Activated naive CD4-positive, alpha-beta T cell treated with anti-CD3 and anti-CD28 coated beads for 36 hours (primary cell): ENCODE results near the gene FOXJ1. TPM values are rescaled to one million over a fixed set of nuclear protein-coding genes. Genes with fewer than 3 reads are reported as not detected.
A peak's percentile ranks its signal among the peaks of the same experiment; 100 is the strongest.

Experiments used
- CTCF ChIA-PET: fragments of 350-600 bp; sonication (Branson Sonifier 250); formaldehyde crosslinking; loops from one replicate; lab custom pipeline; 2021; ENCODE audit warnings: antibody characterized with exemption; lab: Charles Lee
- DNase-seq: peaks from one replicate; pipeline ENCODE4 v3.0.0-alpha.2; 2020
- H3K27ac Mint-ChIP-seq: one replicate; pipeline ENCODE4 v1.8.0; 2021; ENCODE audit warnings: mild to moderate bottlenecking, mixed read lengths
- H3K27me3 Mint-ChIP-seq: one replicate; pipeline ENCODE4 v1.8.0; 2021; ENCODE audit warnings: low read depth, mixed read lengths
- H3K36me3 Mint-ChIP-seq: one replicate; pipeline ENCODE4 v1.8.0; 2021; ENCODE audit warnings: low read depth, mixed read lengths
- H3K4me1 Mint-ChIP-seq: one replicate; pipeline ENCODE4 v1.8.0; 2021; ENCODE audit warnings: low read depth, mixed read lengths
- H3K4me3 Mint-ChIP-seq: one replicate; pipeline ENCODE4 v1.8.0; 2021; ENCODE audit warnings: mild to moderate bottlenecking, moderate library complexity, mixed read lengths
- H3K9me3 Mint-ChIP-seq: one replicate; pipeline ENCODE4 v1.8.0; 2021; ENCODE audit warnings: mixed read lengths
- intact Hi-C: fragments of 100-400 bp; cut with micrococcal nuclease; formaldehyde crosslinking; loops from one replicate; pipeline ENCODE4 v1.15.1; 2023
- total RNA-seq, 2 experiments: library from RNA; stranded (reverse); gene quantifications; one replicate each; pipeline ENCODE4 v1.2.3, GENCODE V29; 2021

FOXJ1 gene
- total RNA-seq, 2 experiments from 2014 or later, result 0.60 to 0.84 TPM

DNA sequence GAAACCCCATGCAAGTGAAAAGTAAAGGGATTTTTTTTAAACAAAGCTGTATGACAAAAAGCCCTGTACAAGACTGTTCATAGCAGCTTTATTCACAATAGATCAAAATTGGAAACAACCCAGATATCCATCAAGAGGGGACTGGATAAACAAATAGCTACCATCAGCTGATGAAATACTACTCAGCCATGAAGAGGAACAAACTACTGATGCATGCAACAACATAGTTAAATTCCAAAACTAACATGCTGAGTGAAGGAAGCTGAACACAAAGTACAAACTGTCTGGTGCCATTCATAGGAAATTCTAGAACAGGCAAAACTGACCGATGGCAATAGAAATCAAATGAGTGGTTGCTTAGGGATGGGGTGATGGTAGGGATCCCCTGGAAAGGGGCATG lies 15.1 kb downstream of the FOXJ1 start:
- no peak overlapping the region for H3K27ac Mint-ChIP-seq
- H3K4me1 Mint-ChIP-seq, result peaks cover 25% of the 10 kb centered on the region
- no peak for DNase-seq
- CTCF ChIA-PET, result interaction anchor here (0.7 to 14.8 kb wide), 10 partner anchors 9 to 173 kb away, joined by 3 to 243 read pairs (median 4); no protein-coding TSS in a partner anchor
- intact Hi-C loops, result no loop called here
- H3K36me3 Mint-ChIP-seq, result no peaks in the 10 kb centered on the region
- H3K9me3 Mint-ChIP-seq, result no peaks in the 10 kb centered on the region
- H3K4me3 Mint-ChIP-seq, result no peak overlapping the region
- no peaks in the 10 kb centered on the region for H3K27me3 Mint-ChIP-seq

DNA sequence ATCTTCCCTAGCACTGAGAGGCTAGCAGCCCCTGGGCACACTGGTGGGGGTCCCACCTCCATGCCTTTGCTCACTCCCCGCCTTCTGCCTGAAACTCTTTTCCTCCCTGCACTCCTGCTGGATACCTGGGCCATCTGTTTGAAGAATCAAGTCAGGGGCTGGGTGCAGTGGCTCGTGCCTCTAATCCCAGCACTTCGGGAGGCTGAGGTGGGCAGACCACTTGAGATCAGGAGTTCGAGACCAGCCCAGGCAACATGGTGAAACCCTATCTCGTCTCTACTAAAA lies 15.7 kb downstream of the FOXJ1 start:
- no peaks in the 10 kb centered on the region for H3K36me3 Mint-ChIP-seq
- intact Hi-C loops, result no loop called here
- H3K4me1 Mint-ChIP-seq, result peaks cover 25% of the 10 kb centered on the region
- H3K27me3 Mint-ChIP-seq, result no peaks in the 10 kb centered on the region
- H3K4me3 Mint-ChIP-seq, result no peak overlapping the region
- no peak overlapping the region for H3K27ac Mint-ChIP-seq
- no peaks in the 10 kb centered on the region for H3K9me3 Mint-ChIP-seq
- DNase-seq, result no peak
- CTCF ChIA-PET, result interaction anchor here (0.7 to 14.8 kb wide), 7 partner anchors 9 to 155 kb away, joined by 3 to 243 read pairs (median 4); no protein-coding TSS in a partner anchor

DNA sequence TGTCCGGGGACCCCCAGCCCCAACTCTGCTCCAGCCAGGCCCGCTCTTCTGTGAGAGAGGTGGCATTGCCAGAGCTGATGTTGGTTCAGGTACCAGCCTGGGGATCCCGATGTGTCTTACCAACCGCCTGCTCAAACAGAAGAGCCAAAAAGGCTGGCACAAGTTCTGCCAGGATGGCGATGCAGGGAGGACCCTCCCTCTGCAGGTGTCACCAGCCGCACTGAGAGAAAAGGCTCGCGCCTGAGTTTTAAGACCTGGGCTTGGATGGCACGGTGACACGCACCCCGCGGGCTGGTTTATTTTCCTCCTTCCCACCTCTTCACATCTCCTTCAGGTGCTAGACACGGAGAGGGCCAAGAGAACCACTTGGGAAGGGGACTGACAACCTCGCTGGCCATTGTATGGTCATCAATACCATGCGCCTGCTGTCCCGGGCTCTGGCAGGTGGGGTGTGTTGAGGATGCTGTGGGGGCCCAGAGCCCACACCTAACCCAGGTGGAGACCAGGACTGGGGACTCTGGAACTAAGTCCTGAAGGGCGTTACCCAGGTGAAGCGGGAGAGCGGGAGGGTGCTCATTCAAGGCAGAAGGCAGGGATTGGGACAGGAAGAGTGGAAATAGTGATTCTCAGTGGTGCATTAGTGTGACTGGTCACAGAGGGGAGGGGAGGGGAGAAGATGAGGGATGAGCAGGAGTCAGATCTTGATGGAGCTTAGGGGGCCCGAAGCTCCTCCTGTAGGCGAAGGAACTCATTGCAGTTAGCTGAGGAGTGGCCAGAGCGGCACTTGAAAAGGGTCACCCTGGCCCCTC lies 16.3 kb downstream of the FOXJ1 start:
- Mint-ChIP-seq H3K27ac (peak overlapping the region; percentile 20), H3K36me3 (no peaks in the 10 kb centered on the region), H3K27me3 (no peaks in the 10 kb centered on the region), H3K4me1 (peaks cover 25% of the 10 kb centered on the region), H3K9me3 (no peaks in the 10 kb centered on the region), H3K4me3 (no peak overlapping the region)
- peak; percentile 23 for DNase-seq
- intact Hi-C loops, result no loop called here
- CTCF ChIA-PET, result interaction anchor here (0.7 to 14.8 kb wide), 13 partner anchors 8 to 155 kb away, joined by 3 to 243 read pairs (median 4); partner anchors contain the start of gene FOXJ1

DNA sequence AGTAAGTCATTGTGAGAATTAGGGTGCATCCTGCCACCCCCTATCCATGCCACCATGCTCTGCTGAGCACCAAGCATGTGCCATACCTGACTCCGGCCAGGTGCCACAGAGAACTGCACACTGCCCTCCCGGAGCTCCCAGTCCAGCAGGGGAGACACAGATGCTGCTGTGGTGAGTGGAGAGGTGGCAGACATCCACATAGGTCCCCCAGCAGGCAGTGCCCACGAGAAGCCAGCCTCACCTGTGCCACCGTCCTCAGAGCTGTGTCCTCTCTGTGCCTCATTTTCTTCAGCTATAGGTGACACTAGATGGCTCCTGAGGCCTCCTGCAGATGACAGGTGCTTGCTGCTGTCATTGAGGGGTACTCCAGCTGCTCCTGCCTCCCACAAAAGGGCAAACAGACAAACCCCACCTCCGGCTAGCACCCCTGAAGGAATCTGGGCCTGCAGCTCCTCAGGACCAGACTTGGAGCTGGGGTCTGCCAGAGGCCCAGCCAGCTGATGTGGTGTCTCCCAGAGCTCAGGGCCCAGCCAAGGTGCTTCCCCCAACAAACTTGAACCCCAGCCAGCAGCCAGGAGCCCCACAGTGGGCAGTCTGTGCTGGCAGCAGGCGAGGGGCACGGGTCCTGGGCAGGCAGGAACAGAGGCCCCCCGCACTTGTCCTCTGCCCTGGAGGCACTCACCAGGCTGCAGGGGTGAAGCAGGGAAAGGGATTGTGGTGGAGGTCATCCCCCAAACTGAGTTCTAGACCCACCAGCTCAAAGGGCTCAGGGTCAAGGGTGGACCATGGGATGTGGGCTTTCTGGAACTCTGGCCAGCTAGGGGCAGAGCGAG lies 17.1 kb downstream of the FOXJ1 start:
- Mint-ChIP-seq H3K4me3 (no peak overlapping the region), H3K36me3 (no peaks in the 10 kb centered on the region), H3K27ac (peak overlapping the region; percentile 59), H3K27me3 (no peaks in the 10 kb centered on the region), H3K9me3 (no peaks in the 10 kb centered on the region), H3K4me1 (peaks cover 25% of the 10 kb centered on the region)
- intact Hi-C loops, result no loop called here
- CTCF ChIA-PET, result interaction anchor here (0.7 to 14.8 kb wide), 12 partner anchors 17 to 175 kb away, joined by 3 to 243 read pairs (median 4); partner anchors contain the start of gene FOXJ1
- peak; percentile 49 for DNase-seq

DNA sequence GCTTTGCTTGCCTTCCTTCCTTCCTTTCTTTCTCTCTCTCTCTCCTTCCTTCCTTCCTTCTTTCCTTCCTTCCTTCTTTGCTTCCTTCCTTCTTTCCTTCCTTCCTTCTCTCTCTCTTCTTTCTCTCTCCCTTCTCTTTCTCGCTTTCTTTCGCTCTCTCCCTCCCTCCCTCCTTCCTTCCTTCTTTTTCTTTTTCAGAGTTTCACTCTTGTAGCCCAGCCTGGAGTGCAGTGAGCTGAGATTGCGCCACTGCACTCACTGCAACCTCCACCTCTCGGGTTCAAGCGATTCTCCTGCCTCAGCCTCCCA lies 17.9 kb downstream of the FOXJ1 start:
- Mint-ChIP-seq H3K9me3 (no peaks in the 10 kb centered on the region), H3K36me3 (no peaks in the 10 kb centered on the region), H3K4me1 (peaks cover 25% of the 10 kb centered on the region), H3K4me3 (no peak overlapping the region), H3K27me3 (no peaks in the 10 kb centered on the region), H3K27ac (peak overlapping the region; percentile 9)
- no peak for DNase-seq
- CTCF ChIA-PET, result interaction anchor here (0.6 to 14.8 kb wide), 9 partner anchors 20 to 176 kb away, joined by 3 to 243 read pairs (median 5); no protein-coding TSS in a partner anchor
- intact Hi-C loops, result no loop called here

DNA sequence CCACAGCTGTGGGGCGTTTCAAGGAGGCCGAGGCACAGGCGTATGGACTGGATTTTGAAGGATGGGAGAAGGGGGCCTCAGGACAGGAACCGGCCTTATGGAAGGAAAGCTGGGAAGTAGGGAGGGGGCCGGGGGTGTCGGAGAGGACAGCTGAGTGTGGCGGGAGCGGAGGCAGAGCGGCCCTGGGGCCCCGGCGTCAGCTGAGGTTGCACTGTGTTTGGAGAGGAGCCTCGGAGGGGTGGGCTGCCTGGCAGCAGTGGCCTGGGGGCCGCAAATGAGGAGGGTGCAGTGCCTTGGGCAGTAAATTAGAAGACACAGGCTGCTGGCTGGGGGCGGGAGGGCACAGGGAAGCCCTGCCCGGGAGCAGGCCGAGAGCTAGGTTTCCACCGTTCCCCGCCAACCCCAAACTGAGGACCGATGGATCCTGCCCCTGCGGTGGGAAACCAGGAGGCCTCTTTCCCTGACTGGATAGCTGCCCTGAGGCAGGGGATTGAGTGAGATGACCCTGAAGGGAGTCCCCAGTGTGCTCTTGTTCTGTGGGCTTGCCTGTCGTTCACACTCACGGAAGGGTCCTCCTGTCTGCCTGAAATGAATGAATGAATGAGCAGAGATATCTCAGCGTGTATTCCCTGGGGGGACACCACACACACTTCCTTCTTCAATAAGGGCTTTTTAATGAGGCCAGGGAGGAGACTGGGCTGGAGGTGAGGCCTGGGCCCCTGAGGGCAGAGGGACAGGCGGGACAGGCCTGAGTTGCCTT lies 18.4 kb downstream of the FOXJ1 start:
- CTCF ChIA-PET, result interaction anchor here (0.6 to 14.8 kb wide), 14 partner anchors 18 to 364 kb away, joined by 3 to 243 read pairs (median 4); partner anchors contain the start of genes EXOC7 and FOXJ1
- intact Hi-C loops, result no loop called here
- H3K9me3 Mint-ChIP-seq, result no peaks in the 10 kb centered on the region
- no peaks in the 10 kb centered on the region for H3K27me3 Mint-ChIP-seq
- H3K36me3 Mint-ChIP-seq, result no peaks in the 10 kb centered on the region
- peaks cover 25% of the 10 kb centered on the region for H3K4me1 Mint-ChIP-seq
- peak overlapping the region; percentile 80 for H3K27ac Mint-ChIP-seq
- DNase-seq, result no peak
- peak overlapping the region; percentile 21 for H3K4me3 Mint-ChIP-seq

DNA sequence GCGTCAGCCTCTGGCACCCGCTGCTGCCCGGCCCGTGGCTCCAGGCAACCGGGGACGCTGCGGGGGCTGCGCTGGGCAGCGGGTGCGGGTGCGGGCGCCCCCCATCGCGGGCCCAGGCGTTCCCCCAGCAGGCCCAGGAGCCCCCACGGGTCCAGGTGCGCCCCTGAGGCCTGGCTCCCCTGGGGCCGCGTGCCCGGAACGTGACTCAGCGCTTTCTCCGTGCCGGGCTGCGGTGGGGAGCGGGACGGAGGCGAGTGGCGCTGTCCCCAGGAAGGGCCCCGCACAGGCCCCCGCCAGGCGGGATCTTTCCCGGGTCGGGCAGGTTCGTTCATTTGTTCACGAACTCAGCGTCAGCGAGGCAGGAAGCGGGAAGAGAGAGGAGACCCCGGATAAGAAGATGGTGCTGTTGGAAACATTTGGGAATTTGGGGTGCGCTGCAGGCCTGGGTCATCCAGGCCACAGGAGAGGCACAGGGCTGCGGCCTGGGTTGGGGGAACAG lies 19.1 kb downstream of the FOXJ1 start:
- intact Hi-C loops, result loop anchor here (1.0 kb wide), 3 partner anchors 60 to 177 kb away; no protein-coding TSS in a partner anchor
- H3K27ac Mint-ChIP-seq, result peak overlapping the region; percentile 80
- H3K36me3 Mint-ChIP-seq, result no peaks in the 10 kb centered on the region
- no peaks in the 10 kb centered on the region for H3K9me3 Mint-ChIP-seq
- DNase-seq, result peak; percentile 39
- CTCF ChIA-PET, result interaction anchor here (0.6 to 14.8 kb wide), 16 partner anchors 19 to 365 kb away, joined by 3 to 243 read pairs (median 5); partner anchors contain the start of genes EXOC7 and FOXJ1
- H3K4me1 Mint-ChIP-seq, result peaks cover 19% of the 10 kb centered on the region
- H3K4me3 Mint-ChIP-seq, result peak overlapping the region; percentile 21
- no peaks in the 10 kb centered on the region for H3K27me3 Mint-ChIP-seq

DNA sequence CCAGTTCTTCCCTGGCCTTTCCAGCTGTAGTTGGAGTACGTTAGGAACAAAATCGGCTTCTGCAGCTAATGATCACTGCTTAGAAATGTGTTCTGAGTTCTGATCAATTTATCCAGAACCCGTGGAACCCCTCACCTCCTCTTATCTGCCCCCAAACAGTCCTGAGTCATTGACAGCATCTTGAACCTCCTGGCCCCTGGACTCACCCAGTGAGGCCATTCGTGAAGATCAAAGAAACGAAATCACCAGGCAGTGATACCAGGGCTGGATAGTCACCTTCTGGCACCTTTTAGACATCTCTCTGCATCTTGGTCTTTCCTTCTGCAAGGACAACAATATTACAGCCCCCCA lies 20.4 kb downstream of the FOXJ1 start:
- H3K27me3 Mint-ChIP-seq, result no peaks in the 10 kb centered on the region
- intact Hi-C loops, result loop anchor here (1.0 kb wide), 3 partner anchors 62 to 179 kb away; no protein-coding TSS in a partner anchor
- DNase-seq, result no peak
- no peak overlapping the region for H3K27ac Mint-ChIP-seq
- CTCF ChIA-PET, result interaction anchor here (0.8 to 14.8 kb wide), 13 partner anchors 13 to 278 kb away, joined by 3 to 243 read pairs (median 5); no protein-coding TSS in a partner anchor
- no peaks in the 10 kb centered on the region for H3K9me3 Mint-ChIP-seq
- no peaks in the 10 kb centered on the region for H3K36me3 Mint-ChIP-seq
- H3K4me3 Mint-ChIP-seq, result no peak overlapping the region
- H3K4me1 Mint-ChIP-seq, result peaks cover 9% of the 10 kb centered on the region

DNA sequence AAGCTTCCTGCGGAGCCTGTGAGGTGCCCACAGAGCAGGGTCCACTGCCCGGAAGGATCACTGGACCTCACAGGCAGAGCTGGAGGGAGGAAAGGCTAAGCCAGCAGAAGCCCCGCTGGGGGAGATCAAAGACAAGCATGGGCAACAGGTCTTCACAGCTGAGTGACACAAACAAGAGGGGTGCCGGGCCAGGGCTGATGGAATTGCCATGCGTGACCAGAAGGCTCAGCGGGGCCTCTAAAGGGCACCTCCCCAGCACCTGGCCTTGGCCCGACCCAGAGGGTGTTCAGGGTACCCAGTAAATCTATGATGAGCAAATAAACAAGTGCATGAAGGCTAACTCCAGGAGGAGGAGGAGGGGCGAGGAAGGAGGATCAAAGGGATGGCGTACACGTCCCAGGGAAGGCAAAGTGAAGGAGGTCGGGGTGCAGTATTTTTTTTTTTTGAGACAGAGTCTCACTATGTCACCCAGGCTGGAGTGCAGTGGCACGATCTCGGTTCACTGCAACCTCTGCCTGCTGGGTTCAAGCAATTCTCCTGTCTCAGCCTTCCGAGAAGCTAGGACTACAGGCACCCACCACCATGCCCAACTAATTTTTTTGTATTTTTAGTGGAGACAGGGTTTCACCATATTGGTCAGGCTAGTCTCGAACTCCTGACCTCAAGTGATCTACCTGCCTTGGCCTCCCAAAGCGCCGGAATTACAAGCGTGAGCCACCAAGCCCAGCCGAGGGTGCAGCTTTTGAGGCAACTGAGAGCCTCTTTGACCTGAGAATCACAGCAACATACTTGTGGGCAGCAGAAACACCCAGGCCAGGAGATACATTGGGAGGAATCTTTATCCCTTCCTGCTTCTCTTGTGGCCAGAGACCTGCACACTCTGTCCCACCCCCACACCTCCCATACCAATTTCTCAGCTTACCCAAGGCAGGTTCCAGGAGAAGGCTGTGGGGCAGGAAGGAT lies 21.4 kb downstream of the FOXJ1 start:
- H3K27me3 Mint-ChIP-seq, result no peaks in the 10 kb centered on the region
- no peaks in the 10 kb centered on the region for H3K36me3 Mint-ChIP-seq
- H3K9me3 Mint-ChIP-seq, result no peaks in the 10 kb centered on the region
- intact Hi-C loops, result no loop called here
- H3K27ac Mint-ChIP-seq, result no peak overlapping the region
- CTCF ChIA-PET, result interaction anchor here (0.6 to 14.8 kb wide), 12 partner anchors 13 to 384 kb away, joined by 3 to 243 read pairs (median 6); no protein-coding TSS in a partner anchor
- no peak overlapping the region for H3K4me3 Mint-ChIP-seq
- peaks cover 9% of the 10 kb centered on the region for H3K4me1 Mint-ChIP-seq
- no peak for DNase-seq

DNA sequence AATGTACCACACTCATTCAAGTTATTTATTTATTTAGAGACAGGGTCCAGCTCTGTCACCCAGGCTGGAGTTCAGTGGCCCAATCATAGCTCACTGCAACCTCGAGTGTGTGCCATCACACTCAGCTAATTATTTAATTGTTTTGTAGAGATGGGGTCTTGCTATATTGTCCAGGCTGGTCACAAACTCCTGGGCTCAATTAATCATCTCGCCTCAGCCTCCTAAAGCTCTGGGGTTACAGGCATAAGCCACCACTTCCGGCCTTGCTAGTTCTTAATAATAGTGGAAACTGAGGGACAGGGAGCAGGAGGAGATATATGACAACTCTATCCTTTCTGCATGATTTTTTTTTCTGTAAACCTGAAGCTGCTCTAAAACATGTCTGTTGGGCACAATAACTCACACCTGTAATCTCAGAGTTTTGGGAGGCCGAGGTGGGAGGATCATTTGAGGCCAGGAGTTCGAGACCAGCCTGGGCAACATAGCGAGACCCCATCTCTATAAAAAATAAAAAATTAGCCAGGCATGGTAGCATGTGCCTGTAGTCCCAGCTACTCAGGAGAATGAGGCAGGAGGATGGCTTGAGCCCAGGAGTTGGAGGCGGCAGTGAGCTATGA lies 25.8 kb downstream of the FOXJ1 start:
- no peaks in the 10 kb centered on the region for H3K36me3 Mint-ChIP-seq
- H3K4me3 Mint-ChIP-seq, result no peak overlapping the region
- intact Hi-C loops, result no loop called here
- no peak for DNase-seq
- no peak overlapping the region for H3K27ac Mint-ChIP-seq
- CTCF ChIA-PET, result interaction anchor here (0.7 to 14.8 kb wide), 8 partner anchors 8 to 187 kb away, joined by 3 to 243 read pairs (median 4); no protein-coding TSS in a partner anchor
- H3K27me3 Mint-ChIP-seq, result no peaks in the 10 kb centered on the region
- no peaks in the 10 kb centered on the region for H3K9me3 Mint-ChIP-seq
- H3K4me1 Mint-ChIP-seq, result no peaks in the 10 kb centered on the region
